Activated naive CD4-positive, alpha-beta T cell treated with anti-CD3 and anti-CD28 coated beads, Interleukin-2, amount 50 U/mL, for 16 hours (primary cell): ENCODE results near the gene HTR2C.
"Not testable (repeated sequence)": the region's sequence is repeated elsewhere in the genome, so short reads cannot be mapped to it uniquely, and the experiment has no call there.

ENCODE experiments used
- DNase-seq: peaks from one replicate; pipeline ENCODE4 v3.0.0-alpha.2; 2020

Gene HTR2C

DNA sequence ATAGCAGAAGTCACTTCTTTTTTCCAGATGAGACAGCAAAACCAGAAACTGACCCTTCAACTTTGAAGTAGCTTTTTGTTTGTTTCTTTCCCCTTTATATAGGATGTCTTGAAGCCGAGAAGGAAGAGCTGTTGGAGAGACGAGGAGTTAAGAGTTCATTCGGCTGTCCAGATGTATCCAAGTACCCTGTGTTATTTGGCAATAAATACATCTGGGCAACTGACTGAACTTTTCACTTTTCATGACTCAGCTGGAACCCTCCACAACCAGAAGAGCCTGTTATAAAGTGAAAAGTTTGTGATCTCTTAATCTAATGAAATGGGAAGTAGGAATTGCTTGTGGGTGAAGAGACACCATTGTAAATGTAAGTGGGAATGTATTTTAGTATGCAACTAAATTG lies 131.2 kb downstream of the HTR2C start:
- no peak for DNase-seq

DNA sequence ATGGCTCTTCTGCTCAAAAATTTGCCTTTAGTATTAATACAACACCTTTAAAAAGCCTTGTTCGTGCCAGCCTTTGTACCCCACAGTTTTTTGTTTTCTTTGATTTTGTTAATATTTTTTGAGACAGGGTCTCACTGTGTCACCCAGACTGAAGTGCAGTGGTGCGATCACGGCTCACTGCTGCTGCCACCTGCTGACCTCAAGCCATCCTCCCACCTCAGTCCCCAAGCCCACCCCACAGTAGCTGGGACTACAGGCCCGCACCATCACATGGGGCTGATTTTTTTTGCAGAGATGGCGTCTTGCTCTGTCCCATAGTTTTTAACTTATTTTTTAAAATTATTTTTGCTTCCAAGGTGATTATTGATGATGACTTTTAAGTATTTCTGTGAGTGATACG lies 134.0 kb downstream of the HTR2C start:
- no peak for DNase-seq

DNA sequence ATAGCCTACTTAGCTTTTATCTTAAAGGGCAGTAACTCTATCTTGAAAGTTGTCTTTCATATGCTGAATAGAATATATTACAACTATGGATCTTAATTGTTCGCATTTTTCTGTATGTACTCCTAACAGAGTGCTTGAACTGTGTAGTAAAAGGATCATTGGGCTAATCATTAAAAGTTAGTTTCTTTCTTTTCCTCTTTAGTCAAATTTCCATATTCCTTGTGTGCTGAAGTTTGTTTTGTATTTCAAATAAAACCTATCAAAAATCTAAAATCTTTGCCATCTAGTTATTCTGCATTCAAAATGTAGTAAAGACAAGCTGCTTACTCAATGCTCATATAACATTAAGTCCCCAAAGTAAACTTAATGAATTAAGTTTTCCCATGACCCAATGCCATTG lies 182.7 kb downstream of the HTR2C start:
- DNase-seq = no peak

DNA sequence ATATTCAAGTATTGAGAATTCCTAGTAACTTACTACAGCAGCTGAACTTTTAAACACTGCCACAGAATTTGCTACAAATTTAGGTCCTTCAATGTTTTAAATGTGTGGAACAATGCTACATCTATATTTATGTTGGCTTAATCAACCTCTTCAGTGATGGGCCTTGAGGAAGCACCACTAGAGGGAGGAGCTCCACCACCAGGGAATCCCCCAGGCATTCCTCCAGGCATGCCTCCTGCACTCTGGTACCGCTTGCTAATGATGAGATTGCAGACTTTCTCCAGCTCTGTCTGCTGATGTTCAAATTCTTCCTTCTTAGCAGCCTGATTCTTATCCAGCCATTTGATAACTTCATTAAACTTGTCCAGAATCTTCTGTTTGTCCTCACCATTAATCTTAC lies 190.8 kb downstream of the HTR2C start:
- DNase-seq = no peak

GRCh38 chrX:114782925-114783324 lies 199.0 kb downstream of the HTR2C start:
- DNase-seq = no peak

DNA sequence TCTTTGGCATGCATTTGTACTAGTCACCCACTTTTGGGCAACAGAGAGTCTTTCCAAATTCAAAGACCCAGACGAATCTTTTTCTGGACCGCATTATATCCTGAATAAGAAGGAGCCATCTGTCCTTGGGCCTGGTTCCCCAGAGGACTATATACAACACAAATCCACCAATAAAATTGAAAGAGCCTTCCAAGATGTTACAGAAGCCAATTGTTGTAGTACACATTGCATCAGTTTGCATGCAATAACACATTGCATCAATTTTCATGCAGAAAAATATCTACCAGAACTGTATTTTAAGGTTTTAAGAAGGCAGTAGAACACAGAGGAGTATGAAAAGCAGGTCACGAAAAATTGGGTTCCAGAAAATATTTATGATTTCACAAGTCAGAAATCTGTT lies 203.2 kb downstream of the HTR2C start:
- DNase-seq = no peak

- DNase-seq = no peak
Observed at GRCh38 chrX:114797494-114797893, 213.6 kb downstream of the HTR2C start.

DNA sequence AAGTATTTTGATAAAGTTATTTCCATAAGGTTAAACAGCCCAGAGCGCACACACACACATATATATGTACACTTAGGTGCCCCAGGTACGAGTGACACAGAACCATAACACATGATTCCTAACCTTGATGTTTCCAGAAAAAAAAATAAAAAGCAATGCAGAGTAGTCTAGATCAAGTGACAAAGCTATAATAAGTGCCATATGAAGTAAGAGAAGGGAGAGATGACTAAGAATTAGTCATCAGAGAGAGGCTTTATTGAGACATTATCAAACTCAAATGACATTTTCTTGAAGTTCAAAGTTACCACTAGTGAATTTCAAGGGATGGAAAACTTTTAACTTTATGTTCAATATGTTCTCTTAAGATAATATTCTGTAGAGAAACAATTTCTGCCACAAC lies 215.0 kb downstream of the HTR2C start:
- DNase-seq = no peak

DNA sequence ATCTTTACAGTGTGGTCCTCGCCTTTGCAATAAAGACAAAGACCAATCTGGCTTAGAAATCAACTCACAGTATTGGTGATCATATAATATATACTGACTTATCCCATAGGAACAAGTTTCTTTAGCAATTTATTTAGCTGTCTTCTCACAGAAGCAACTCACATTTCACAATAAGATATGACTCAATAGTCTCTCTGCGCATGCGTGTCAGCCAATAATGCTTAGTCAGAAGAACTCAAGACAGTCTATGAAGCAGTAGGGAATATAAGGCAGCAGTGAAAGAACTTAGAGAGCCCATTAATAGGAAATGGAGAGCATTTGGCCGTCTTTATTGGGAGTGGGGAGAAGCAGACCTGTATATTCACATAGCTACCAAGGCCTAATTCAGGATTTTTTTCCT lies 216.8 kb downstream of the HTR2C start:
- DNase-seq = no peak

DNA sequence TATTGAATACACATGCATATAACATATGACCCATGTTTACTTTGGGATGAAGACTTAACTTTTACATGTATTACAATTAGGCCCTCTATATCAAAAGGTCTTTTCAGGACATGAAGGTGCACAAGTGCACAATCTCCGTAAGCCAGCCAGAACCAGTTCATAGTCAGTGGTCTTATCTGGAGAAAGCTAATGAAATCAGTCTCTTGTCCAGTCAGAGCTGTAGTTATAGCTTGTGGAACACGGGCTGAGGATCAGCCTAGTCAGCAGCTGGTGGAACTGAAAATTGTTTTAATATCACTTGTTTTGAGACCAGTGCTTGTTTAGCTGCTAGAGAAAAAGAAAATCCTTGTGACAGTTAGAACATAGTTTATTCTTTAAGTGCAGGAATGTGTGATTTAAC lies 235.6 kb downstream of the HTR2C start:
- DNase-seq = no peak

GRCh38 chrX:114841051-114841450 lies 257.2 kb downstream of the HTR2C start:
- no peak for DNase-seq

- DNase-seq = no peak
Observed at GRCh38 chrX:114842181-114842580, 258.3 kb downstream of the HTR2C start.

DNA sequence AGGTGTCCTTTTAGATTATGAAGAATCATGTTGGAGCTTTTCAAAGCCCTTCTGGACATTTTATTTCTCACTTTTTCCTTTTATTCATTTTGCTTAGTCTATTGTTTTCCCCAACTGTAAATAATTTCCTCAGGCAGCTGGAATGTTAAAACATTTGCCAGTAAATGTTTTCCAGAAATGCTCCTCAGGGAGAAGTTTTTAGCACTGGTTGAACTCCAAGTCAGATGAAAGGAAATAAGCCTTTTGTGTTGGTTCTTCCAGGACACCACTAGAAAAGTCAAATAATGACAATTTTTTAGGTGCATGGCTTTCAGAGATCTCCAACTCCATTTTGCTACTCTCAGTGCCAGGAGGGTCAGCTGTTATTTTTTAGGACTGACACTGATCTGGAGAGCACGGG lies 305.6 kb downstream of the HTR2C start:
- DNase-seq = no peak

DNA sequence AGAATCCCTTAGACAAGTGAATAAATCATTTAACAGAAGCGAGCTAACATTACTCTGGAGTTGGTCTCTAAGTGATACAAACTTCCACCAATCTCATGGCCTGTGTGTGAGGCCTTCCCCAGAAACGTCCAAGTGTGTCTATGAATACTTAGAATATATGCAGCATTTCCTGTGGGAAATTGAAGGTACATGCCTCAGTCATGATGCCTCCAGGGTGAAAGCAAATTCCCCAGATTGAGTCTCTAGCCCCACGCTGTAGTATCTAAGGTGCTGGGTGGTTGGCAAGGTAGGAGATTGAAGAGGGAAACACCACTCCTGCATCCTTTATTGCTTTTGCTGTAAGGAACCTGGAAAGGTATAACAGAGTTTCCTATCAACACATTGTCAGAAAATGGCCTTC lies 319.7 kb downstream of the HTR2C start:
- DNase-seq = no peak

DNA sequence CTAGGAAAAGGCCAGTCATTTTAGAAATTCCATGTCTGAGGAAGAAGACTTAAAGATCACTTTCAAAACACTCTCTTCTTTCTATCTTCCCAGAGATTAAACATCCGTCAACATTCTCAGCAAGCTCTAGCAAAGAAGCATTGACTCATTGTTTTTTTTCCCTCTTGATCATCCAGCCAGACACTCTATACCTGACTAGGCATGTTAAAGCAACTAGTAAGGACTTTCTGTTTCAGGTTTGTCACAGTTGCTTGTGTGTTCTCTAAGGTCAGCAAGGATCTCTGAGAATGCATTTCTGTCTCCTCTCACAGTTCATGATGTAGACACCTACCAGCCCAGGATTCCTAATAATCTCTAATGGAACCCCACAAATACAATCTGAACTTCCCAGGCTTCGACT lies 321.4 kb downstream of the HTR2C start:
- DNase-seq = no peak

- DNase-seq = no peak
Observed at GRCh38 chrX:114906984-114907510, 323.2 kb downstream of the HTR2C start.

DNA sequence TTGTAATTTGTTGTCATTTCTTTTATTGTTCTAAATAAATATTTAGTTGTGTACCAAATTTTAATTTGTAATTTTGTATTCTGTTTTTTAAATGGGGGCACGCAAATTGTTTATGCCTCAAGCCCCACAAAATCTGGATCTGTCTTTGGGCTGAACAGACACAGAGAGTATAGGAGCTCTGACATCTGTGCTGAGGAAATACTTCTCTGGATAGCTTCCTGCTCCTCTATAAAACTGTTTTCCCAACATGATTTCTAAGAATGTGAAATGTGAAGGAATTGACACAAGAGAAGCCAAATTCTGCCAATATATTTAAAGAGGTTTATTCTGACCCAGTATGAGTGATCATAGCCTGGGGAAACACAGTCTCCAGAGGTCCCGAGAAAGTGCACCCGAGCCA lies 340.5 kb downstream of the HTR2C start:
- DNase-seq = no peak

DNA sequence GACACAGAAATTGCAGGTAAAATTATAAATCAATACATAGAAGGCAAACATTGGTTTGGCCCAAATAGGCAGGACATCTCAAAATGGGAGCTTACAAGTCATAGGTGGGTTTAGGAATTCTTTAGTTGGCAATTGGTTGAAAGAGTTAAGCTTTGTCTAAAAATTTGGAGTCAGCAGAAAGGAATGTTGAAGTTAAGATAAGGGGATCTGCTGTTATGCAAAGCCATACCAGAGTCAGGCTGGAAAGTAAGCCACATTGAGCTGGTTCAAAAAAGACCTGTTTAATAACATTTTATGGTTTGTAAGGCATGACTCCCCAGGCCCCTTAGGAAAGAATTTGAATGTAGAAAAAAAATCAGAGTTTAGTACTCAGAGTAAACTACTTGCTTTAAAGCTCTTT lies 341.0 kb downstream of the HTR2C start:
- no peak for DNase-seq

GRCh38 chrX:114930227-114930626 lies 346.3 kb downstream of the HTR2C start:
- no peak for DNase-seq

GRCh38 chrX:114932550-114932949 lies 348.7 kb downstream of the HTR2C start:
- no peak for DNase-seq

DNA sequence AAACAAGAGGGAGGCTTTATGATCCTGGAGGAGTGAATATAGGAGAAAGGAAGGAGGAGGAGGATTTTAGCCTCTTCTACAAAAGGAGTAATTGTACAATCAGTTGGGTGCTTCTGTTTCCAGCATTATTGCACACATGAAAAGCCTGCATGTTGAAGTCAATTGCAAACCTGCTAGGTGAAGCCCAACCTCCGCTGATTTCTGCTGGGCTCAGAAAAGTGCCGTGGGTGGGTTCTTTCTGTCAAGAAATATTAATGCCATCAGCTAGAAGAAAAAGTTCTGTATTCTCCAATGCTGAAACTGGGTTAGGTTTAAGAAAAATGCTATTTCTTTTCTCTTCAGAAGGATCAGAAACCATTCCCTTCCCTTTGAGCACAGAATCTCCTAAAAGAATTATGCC lies 349.4 kb downstream of the HTR2C start:
- not testable (repeated sequence) for DNase-seq

DNA sequence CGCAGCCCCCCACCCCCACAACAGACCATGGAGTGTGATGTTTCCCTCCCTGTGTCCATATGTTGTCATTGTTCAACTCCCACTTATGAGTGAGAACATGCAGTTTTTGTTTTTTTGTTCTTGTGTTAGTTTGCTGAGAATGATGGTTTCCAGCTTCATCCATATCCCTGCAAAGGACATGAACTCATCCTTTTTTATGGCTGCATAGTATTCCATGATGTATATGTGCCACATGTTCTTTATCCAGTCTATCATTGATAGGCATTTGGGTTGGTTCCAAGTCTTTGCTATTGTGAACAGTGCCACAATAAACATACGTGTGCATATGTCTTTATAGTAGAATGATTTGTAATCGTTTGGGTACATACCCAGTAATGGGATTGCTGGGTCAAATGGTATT lies 353.2 kb downstream of the HTR2C start:
- DNase-seq = not testable (repeated sequence)

DNA sequence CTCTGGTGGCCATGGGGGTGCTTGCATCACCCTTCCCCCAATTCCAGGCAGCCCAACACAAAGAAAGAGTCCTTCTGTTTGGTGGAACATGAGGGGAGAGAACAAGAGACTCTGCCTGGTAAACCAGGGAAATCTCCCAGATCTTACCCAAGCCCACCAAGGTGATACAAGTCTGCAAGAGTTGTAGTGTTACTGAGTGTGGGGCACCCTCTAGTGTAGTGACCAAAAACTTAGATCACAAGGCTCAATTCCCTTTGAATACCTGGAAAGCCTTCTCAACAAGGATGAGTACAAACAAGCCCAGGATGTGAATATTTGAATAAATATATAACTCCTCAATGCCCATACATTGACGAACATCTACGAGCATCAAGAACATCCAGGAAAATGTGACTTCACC lies 368.8 kb downstream of the HTR2C start:
- DNase-seq = no peak
